ENCODE results near the gene LHX2. TPM values are rescaled to one million over a fixed set of nuclear protein-coding genes. Genes with fewer than 3 reads are reported as not detected.

LHX2 gene
- total RNA-seq, 2 donors from 2014 or later: 0.31 TPM; not detected in 1

- Histone ChIP-seq H3K4me1 (peaks cover 0 to 25% of the 10 kb centered on the region in 2 donors), H3K4me3 (no peak overlapping the region), H3K27ac (no peak overlapping the region), H3K9me3 (no peaks in the 10 kb centered on the region), H3K27me3 (peaks cover 38 to 79% of the 10 kb centered on the region in 2 donors), H3K36me3 (no peaks in the 10 kb centered on the region)
- DNase-seq (ENCODE audit: low spot score): no peak
- TF ChIP-seq, protein P1, sequence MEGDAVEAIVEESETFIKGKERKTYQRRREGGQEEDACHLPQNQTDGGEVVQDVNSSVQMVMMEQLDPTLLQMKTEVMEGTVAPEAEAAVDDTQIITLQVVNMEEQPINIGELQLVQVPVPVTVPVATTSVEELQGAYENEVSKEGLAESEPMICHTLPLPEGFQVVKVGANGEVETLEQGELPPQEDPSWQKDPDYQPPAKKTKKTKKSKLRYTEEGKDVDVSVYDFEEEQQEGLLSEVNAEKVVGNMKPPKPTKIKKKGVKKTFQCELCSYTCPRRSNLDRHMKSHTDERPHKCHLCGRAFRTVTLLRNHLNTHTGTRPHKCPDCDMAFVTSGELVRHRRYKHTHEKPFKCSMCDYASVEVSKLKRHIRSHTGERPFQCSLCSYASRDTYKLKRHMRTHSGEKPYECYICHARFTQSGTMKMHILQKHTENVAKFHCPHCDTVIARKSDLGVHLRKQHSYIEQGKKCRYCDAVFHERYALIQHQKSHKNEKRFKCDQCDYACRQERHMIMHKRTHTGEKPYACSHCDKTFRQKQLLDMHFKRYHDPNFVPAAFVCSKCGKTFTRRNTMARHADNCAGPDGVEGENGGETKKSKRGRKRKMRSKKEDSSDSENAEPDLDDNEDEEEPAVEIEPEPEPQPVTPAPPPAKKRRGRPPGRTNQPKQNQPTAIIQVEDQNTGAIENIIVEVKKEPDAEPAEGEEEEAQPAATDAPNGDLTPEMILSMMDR (IDR thresholded peaks at IDR 0.05): no peak
These were observed 10.6 kb upstream of the LHX2 start for GRCh38 chr9:124000784-124001457.

DNA sequence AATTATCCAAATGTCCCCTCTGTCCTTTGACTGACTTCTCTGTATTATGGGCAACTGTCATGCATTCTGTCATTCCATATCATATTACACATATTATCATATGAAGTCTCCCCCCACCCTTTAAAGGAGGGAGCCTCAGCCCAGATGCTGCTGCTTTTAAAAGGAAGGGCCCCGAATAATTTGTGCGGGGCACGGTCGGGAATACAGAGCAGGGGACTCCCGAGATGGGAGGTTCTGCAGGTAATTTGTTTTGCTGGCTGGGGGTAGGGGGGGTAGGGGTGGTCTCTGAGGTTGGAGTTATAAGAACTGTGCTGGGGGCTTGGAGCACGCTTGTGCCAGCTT lies 10.1 kb upstream of the LHX2 start:
- H3K27me3 ChIP-seq: peaks cover 40 to 79% of the 10 kb centered on the region in 2 donors
- TF ChIP-seq, protein P1 (IDR thresholded peaks at IDR 0.05): no peak
- no peak overlapping the region for H3K27ac ChIP-seq

DNA sequence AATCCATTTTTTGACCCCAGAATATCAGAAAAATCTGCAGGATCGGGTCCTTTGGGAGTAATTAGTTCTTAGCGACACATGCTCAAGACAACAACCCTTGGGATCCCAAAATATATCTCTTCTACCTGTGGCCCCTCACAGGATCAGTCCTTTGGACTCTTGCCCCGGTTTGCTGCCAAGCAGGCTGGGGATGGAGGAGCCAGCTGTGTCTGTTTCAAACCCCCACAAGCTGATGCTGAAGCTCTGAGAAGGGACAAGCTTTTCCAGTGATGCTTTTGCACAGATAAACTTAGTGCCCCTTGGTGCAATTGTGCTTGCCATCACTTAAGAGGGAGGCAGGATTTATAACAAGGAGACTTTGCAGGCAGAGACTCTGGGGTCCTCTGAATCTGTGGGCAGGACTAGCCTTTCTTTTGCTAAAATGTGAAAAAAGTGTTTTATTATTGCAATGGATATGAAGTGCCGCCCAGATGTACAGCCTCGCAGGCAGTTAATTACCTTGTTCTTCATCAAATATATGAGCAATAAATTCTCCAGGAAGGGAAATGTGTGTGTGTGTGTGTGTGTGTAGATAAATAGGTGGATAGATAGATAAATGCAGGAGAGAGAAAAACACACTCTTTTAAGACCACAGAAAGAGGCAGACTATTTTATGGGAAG lies 9.6 kb upstream of the LHX2 start:
- Histone ChIP-seq H3K4me1 (peaks cover 0 to 19% of the 10 kb centered on the region in 2 donors), H3K9me3 (no peaks in the 10 kb centered on the region), H3K27ac (no peak overlapping the region), H3K4me3 (no peak overlapping the region), H3K27me3 (peaks cover 42 to 80% of the 10 kb centered on the region in 2 donors), H3K36me3 (no peaks in the 10 kb centered on the region)
- no peak for DNase-seq (ENCODE audit: low spot score)
- TF ChIP-seq, protein P1 (IDR thresholded peaks at IDR 0.05): no peak

More for the DNA sequence above, 10.1 kb upstream of the LHX2 start:
- Histone ChIP-seq H3K4me1 (peaks cover 0 to 25% of the 10 kb centered on the region in 2 donors), H3K9me3 (no peaks in the 10 kb centered on the region), H3K36me3 (no peaks in the 10 kb centered on the region), H3K4me3 (no peak overlapping the region)
- DNase-seq (ENCODE audit: low spot score): no peak

- Histone ChIP-seq H3K27ac (no peak overlapping the region), H3K4me3 (no peak overlapping the region), H3K4me1 (peaks cover 0 to 16% of the 10 kb centered on the region in 2 donors), H3K36me3 (no peaks in the 10 kb centered on the region), H3K27me3 (peaks cover 38 to 80% of the 10 kb centered on the region in 2 donors), H3K9me3 (no peaks in the 10 kb centered on the region)
- DNase-seq (ENCODE audit: low spot score): no peak
- TF ChIP-seq, protein P1 (IDR thresholded peaks at IDR 0.05): no peak
These were observed 7.8 kb upstream of the LHX2 start for GRCh38 chr9:124003636-124004349.

- no peaks in the 10 kb centered on the region for H3K36me3 ChIP-seq
- H3K9me3 ChIP-seq: no peaks in the 10 kb centered on the region
- H3K4me1 ChIP-seq: peaks cover 0 to 17% of the 10 kb centered on the region in 2 donors
- H3K27me3 ChIP-seq: peaks cover 39 to 84% of the 10 kb centered on the region in 2 donors
- no peak for DNase-seq (ENCODE audit: low spot score)
- no peak overlapping the region for H3K4me3 ChIP-seq
- no peak overlapping the region for H3K27ac ChIP-seq
- TF ChIP-seq, protein P1 (IDR thresholded peaks at IDR 0.05): no peak
These were observed 7.0 kb upstream of the LHX2 start for GRCh38 chr9:124004593-124004992.
